HG02798 (cell line): ENCODE results near the gene F13A1.
A peak's percentile ranks its signal among the peaks of the same experiment; 100 is the strongest.

Experiments used
- ATAC-seq: cut with Tn5 transposase; IDR thresholded peaks from one replicate; pipeline ENCODE4 v1.9.1; 2021; ENCODE audit warnings: mild to moderate bottlenecking; ENCODE audit not compliant: unreplicated experiment, poor library complexity

The F13A1 gene

DNA sequence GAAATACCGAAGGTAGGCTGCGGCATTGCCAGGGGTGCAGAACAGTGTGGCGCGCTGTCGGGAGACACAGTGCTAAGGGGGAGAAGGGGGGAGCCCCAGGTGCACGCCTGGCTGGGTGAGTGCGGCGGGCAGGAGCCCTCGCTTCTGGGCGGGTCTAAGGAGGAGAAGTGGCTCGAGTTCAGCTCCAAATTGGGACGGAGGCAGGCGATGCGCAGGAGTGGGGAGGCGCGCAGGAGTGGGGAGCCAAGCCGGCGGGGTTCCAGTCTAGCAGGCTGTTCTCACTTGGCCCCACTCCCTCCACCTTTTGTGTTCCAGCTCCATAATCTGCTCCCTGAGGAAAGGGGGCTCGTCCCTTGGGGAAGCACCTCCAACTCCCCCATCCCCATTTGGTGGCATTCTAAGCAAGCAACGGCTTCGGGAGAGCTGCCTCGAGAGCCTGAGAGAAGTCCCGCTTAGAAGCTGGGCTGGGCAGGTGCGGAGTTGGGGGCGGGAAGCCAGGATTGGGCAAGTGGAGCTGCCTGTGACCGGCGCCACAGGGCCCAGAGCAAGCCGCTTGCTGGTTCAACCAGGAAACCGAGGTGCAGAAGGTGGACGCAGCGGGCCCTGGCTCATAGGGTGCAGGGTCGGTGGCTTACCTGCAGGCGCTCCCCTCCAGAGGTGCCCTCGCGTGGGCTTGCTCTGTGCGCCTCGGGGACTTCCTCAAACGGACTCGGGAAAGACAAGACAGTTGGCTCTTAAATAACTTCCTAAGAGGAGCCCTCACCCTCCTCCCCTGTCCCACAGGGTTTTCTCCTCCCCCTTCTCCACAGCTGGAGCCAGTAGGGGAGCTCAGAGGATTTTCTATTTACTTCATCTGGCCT is at the start of gene F13A1:
TSS of gene F13A1 (minus strand) at position 711 of the 860 bp plus-strand sequence. CDS start 1,998 bp downstream, outside the sequence.
- ATAC-seq = no peak

DNA sequence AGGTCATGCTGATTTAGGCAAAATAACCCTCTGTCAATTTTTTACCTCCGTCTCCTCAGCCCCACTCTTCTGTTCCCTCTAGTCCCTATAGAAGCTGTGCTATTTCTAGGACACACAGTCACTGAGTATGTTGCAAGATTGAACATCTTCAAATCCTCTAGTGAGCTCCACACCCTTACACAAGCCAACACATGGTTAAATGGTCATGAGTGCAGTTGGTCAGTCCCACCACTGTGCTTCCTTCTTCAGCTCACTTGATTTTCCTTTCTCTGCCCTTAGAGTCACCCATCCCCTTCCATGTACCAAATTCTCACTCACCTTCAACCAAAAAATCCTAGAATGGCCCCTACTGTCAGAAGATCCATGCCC is 48.2 kb upstream of the F13A1 start:
- no peak for ATAC-seq

DNA sequence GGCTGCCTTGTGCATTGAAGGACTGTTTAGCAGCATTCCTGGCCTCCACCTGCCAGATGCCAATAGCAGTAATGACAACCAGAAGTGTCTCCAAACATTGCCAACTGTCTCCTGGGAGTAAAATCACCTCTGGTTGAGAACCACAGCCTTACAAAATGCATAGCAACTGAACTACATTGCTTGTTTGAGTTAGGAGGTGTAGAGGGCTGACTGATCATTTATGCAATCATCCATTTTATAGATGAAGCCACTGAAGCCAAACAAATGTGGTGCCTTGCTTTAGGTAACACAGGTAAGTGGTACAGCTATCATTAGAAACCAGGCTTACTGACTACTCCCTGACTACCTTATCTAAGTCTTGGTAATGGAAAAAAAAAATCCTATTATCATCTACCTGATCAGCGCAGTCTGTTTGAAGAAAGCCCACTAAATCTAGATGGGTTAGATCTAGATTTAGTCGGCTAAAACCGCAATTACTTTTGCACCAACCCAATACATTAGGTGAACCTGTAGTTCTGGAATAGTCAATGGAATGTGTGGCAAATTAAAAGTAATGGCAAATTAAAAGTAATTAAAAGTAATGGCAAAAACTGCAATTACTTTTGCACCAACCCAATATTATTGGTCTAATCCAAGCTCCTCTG is 47.7 kb upstream of the F13A1 start:
- ATAC-seq = no peak

DNA sequence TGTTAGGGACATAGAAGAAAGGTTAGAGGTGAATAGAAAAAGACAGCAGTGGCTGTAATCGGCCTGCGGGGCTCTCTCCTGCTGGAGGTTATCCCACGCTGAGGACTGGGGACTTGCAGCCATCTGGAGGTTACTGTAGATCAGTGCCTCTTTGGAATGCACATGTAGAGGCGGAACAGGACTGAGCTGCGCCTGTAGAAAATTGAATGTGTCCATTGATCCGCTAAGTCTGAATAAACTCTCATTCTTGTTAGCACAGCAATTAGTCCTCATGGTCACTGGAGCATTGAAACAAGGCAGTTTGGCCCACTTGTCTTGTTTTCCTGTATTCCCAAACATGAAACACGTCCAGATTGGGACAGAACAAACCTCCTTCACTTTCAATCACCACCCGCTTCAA is 46.3 kb upstream of the F13A1 start:
- no peak for ATAC-seq

DNA sequence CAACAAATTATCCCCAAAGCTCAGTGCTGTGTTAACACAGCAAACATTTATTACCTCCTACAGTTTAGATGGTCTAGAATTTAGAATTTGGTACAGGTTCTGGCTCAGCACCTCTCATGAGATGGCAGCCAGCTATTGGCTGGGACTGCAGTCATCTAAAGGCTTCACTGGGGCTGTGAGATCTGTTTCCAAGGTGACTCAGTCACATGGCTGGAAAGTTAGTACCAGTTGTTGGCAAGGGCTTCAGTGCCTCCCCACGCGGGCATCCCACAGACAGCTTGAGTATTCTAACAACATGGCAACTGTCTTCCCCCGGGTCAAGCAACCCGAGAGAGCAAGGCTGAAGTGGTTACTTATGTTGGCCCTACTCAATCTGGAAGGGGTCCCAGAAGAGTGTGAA is 44.8 kb upstream of the F13A1 start:
- ATAC-seq = no peak

DNA sequence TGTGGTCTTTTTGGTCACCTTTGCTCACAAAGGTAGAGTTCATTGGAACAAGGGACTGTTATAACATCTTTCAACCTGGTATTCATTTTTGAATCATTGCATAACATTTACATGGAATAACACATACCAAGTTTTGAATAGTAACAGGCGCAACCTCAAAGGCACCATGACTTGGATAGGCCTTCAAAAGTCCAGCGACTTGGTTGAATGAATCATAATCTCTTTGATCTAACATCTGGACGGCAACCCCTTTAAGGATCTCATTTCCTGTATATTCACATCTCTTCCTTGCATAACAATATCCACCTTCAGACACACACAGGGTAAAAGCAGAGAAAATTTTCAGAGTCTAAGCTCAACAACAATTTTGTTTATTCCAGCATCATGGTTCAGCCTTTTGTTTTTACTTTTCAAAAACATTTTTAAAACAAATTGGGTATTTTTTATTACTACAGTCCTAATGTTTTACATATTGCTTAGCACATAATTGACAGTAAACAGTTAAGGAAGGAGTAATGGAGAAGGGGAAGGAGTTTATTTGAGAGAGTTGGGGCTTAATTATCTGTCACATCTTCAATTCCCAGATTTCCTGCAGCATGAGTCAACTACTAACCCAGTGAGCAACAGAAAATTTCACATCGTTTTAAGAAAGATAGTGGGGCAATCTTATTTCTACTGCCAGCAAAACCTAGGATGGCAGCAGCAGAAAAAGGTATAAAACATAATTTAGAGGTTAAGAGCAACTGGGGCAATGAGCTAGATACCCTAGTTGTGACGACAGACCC is 41.8 kb upstream of the F13A1 start:
- ATAC-seq = no peak

DNA sequence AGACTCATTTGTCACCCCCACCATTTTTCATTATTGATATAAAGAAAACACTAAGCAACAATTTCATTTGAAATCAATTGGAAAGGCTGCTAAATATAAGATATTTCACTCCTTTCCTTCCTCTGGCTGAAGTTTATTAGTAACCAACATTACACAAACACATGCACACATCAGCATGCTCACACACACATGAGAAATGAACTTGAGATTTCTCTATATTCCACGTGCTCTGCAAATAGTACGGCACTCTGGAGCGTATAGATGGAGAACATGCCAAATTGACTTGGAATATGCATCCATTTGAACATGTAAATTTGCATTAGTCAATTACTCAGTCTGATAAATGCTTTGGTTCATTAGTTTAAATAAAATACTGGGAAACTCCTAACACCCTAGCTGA is 37.1 kb upstream of the F13A1 start:
- ATAC-seq = no peak

DNA sequence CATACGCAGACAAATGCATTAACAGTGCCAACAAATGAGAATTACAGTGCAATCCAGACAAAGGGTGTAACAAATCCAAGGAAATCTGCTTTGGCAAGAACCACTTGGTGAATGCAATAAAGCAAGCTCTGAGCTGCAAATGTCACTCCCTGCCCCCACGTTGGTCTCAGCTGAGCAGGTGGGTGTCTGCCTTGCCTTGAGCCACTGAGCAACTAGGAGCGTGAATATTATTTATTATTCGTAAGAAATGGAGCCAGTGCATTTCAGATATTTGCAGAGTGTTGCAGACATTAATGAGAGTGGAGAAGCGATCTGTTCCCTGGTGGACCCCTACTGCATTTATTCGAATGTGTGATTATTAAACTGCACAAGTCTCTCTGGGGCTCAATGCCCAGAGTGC is 36.6 kb upstream of the F13A1 start:
- ATAC-seq = no peak

DNA sequence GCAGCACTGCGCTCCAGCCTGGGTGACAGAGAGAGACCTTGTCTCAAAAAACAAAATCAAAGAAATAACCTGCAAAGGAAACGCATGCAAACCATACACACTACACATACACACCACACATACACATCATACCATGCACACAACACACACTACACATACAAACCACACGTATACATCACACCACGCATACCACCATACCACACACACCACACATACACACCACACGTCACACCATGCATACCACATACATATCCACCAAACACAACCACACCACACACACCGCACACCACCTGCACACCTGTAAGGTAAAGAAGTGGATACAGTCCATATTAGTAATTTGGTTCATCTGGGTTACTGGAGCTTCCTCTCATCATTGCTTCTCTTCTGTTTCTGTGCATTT is 32.3 kb upstream of the F13A1 start:
- no peak for ATAC-seq

DNA sequence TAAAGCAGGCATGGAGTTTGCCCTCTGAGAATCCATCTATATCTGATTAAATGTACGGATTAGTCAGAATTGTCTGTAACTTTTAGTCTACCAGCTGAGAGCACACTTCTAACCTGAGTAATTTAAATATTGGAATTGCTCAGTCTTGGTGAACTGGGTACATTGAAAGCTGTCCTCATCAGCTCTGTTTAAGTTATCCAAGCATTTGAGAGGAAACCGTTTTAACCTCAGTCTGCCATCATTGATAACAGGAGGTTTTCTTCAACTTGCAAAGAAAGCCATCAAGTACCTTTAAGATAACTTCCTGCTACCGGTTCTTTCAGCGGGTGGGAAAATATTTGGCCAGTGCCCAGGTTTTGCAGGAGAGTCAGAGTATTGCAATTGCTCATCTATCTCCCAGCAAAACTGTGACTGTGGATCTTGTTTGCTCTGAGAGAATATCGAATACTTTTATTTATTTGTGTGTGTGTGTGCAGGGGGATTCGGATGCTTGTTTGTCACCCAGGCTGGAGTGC is 31.1 kb upstream of the F13A1 start:
- no peak for ATAC-seq

DNA sequence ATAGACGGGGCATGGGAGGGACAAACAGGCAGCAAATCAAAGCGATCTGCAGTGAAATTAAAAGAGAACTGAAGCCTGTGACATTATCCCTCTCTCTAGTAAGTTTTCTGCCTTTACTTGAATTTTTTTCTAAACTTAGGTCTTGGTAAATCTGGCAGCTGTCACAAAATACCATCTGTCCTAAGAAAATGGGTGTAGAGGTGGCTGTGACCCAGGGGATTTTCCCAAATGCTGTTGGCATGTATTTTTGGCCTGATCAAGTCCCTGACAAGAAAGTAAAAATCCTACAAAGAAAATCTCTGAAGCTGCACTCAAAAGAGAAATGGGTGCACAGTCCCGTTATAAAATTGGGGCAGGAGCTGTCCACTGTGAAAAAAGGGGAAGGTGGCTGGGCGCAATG is 30.2 kb upstream of the F13A1 start:
- ATAC-seq = no peak

DNA sequence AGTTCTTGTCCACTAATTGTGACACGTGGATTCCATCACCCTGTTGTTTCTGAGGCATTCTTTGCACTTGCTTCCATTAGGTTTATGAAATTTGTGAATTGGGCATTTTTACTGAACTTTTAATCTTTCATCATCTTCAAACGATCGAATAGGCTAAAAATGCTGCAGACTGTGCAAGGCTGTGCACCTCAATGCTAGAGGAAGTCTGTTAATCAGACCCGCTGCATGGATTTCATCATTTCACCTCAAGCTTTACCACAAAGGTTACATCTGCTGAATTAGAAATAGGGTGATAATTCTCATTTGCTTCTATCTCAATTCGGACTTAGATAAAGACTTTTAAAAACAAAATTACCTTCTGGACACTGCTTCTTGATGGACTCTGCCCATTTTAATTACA is 27.8 kb upstream of the F13A1 start:
- ATAC-seq = no peak

DNA sequence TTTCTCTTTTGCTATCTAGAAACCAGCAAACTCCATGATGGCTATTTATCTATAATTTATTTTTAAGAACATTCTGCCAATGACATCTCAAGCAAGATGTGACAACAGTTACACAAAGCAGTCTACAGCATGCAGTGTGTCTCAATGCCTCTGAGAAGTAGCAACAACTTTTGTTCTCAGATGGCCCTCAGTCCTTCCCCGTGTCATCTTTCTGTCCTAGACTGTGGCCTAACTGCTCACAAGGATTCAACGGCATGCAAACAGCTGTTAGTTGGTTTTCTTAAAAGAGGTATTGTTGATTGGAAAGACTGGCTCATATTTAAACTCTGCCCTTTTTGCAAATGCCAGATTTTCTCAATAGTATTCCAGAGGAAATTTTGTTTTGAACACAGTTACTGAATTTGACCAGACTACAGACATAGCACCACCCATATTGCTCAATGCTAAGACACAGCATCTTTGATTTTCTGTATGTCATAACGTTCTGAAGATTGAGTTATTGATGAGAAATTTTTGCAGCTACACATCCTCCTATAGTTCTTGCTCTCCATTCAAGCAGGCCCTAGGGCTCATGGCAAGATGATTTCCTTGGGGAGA is 26.1 kb upstream of the F13A1 start:
- no peak for ATAC-seq

DNA sequence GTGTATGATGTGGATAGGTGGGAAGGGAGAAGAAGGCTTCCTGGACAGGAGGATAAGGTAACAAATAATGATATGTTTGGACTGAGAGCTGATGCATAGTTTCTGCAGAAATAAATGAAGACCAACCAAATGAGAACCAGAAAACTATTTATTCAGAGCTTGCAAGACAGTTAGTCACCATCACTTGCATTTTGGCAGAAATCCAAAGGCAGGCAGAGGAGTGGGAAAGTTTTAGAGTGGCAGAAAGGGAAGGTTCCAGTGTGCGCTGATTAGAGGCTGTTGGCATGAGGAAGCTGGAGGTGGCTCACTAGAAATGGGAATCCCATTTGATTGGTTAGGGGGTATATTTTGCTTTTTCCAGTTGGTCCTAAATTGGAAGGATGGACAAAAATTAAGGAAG is 13.0 kb upstream of the F13A1 start:
- no peak for ATAC-seq

DNA sequence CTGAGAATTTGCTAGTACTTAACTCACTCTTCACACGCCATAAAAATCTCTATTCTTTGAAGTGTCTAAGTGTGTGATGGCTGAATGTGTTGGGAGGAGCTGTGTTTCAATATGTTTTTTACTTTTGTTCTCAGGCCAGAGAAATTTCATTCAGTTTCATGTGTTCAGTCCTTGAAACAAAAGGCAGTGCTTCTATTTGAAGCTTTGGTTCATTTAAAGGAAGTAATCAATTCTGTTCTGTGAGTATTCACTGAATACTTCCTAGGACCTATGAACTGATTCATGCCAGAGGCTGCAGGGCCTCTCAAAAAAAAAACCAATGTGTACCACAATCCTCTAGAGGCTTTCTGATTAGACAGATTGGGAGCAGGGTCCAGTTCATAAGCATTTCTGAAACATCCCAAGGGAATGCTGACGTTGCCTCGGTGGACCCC is 12.4 kb upstream of the F13A1 start:
- peak; percentile 22 for ATAC-seq

DNA sequence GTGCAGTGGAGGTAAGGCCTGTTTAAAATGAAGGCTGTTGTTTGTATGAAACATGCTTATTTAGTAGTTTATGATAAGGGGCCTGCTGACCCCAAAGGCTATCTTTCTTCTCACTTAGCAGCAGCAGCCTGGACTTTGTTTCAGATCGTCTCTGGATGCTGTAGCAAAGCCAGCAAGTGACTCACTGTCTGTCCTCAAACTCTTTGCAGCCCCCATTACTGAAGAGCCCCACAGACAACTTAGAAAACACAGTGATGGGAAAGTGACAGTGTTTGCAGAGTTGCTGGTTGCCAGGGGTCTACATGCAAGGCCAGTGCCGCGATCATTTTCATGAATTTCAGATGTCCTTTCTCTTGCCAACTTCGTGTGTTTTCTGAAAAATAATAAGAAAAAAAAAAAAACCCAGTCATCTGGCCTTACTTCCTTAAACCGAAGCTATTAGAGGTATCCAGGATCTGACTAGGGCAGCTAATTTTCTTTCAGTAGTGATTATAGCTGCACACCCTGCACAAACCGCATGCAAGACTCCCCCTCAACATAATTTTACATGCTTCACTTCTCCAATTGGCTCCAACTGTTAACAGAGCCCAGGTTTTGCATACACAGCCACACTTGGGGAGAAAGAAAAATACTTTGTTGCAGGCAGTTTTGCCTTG is 11.6 kb upstream of the F13A1 start:
- ATAC-seq = peak; percentile 68

DNA sequence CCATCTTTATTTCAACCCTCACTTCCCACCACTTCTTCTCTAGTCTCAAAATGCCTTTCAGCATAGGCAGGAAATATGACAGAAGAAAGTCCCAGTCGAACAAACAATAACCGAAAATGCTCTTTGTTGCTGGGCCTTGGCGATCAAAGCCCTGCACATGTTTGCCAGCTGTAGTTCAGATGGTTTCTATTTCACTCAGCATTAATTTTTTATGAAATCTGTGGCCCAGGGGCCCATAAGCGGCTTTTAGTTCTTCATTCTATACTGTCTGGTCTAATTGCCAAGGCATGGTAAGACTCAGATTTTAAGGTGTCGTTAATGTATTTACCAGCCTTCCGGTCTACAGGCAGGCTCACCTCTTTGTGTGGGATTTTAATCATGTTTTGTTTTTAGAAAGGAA is 10.9 kb upstream of the F13A1 start:
- ATAC-seq = peak; percentile 74

DNA sequence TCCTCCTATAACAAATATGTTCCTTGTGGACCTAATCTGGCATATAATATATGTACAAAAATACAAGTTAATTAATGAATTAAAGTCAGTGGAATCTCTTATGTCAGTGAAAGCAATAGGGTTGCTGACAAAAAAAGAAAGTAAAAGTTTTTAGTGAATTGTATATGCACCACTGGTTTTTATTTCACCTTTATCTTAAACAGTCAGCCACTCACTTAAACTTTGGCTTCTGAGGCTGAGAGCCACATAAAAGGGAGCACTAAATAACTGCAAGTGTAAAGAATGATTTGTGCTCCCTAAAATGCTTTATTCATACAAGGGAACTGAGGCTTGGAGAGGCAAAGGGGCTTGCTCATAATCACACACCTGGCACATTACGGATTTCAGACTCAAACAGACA is 9.9 kb upstream of the F13A1 start:
- no peak for ATAC-seq

DNA sequence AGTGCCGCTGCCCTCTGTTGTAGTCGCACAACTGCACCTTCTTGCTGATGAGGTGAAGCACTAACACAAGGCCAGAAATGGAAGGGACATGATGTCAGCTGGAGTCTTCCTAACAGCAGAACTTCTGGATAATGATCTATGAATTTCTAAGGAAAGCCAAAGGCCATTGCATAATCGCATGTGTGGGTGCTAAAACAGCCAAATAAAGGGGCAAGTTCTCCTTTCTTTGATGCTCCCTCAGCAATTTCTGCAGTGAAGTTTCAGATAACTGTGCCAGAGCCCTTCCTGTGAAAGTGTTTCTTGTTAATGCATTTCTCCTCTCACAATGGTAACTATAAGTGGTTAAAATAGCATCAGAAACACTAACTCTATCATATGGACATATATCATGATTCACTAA is 8.0 kb upstream of the F13A1 start:
- no peak for ATAC-seq

DNA sequence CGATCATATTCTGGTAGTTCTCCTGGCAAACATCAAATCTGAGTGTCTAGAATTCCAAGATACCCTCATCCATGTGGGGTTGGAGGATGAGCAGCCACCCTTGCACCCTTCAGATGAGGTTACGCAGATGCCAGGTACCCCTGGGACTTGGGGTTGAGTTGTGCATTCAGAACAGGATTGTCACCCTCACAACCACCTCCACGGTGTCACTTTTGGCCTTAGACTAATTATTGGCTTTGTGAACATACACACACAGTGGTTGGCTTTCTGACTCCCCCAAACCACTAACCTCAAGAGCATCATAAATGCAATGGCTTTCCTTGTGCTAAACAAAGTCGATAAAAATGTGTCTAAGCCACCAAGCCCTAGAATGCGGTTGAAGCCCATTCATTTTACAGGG is 2.9 kb upstream of the F13A1 start:
- ATAC-seq = no peak
